CD14-positive monocyte (primary cell): ENCODE measurements around the gene NOTCH1. TPM values are rescaled to one million over a fixed set of nuclear protein-coding genes. Genes with fewer than 3 reads are reported as not detected.

ENCODE experiments used
- DNase-seq, 3 donors: peaks; one replicate each; pipeline ENCODE4 v3.0.0-alpha.2; 2011 to 2022
- H2AFZ ChIP-seq: 2 replicates; pipeline ENCODE4 v1.6.0; 2012; ENCODE audit warnings: mild to moderate bottlenecking, low read depth, low read length, inconsistent platforms; ENCODE audit not compliant: insufficient read depth, poor library complexity, severe bottlenecking
- H3K27ac ChIP-seq, 2 donors: 1 replicate in 1 of 2; 2 replicates in 1 of 2; pipeline ENCODE4 v1.5.1; 2012 to 2013; ENCODE audit warnings: low read length in 2 of 2, control low read depth in 1 of 2, inconsistent platforms in 1 of 2, low read depth in 1 of 2, mild to moderate bottlenecking in 1 of 2
- H3K27me3 ChIP-seq, 2 donors: one replicate each; pipeline versions ENCODE4 v1.6.0 to v1.6.1; 2011 to 2013; ENCODE audit warnings: low read length in 2 of 2; ENCODE audit not compliant: control insufficient read depth in 2 of 2, insufficient read depth in 2 of 2
- H3K36me3 ChIP-seq, 2 donors: replicated peaks in 1 of 2; 1 replicate in 1 of 2; 2 replicates in 1 of 2; pipeline versions ENCODE4 v1.5.1 to v1.6.1; 2012 to 2013; ENCODE audit warnings: low read length in 2 of 2, control low read depth in 1 of 2, inconsistent platforms in 1 of 2, mild to moderate bottlenecking in 1 of 2; ENCODE audit not compliant: insufficient read depth in 2 of 2, control insufficient read depth in 1 of 2
- H3K4me1 ChIP-seq, 2 donors: 1 replicate in 1 of 2; 2 replicates in 1 of 2; pipeline versions ENCODE4 v1.5.1 to v1.6.1; 2012 to 2013; ENCODE audit warnings: low read length in 2 of 2, control low read depth in 1 of 2, inconsistent platforms in 1 of 2, mild to moderate bottlenecking in 1 of 2, moderate library complexity in 1 of 2; ENCODE audit not compliant: insufficient read depth in 2 of 2, control insufficient read depth in 1 of 2
- H3K4me2 ChIP-seq: replicated peaks from 2 replicates; pipeline ENCODE3; 2012; ENCODE audit warnings: low read length, moderate library complexity, mild to moderate bottlenecking; ENCODE audit not compliant: poor library complexity, severe bottlenecking; ENCODE audit errors: extremely low read depth
- H3K4me3 ChIP-seq, 3 experiments: fragments of 200-600 bp in 1 of 3; sonication (generic) in 1 of 3; replicated peaks in 1 of 3; 1 replicate in 2 of 3; 2 replicates in 1 of 3; pipeline ENCODE4 v1.5.1; 2011 to 2013; ENCODE audit warnings: low read length in 3 of 3, mild to moderate bottlenecking in 3 of 3, control low read depth in 2 of 3, low read depth in 2 of 3, inconsistent platforms in 1 of 3, moderate library complexity in 1 of 3
- H3K79me2 ChIP-seq: 2 replicates; pipeline ENCODE4 v1.6.0; 2012; ENCODE audit warnings: mild to moderate bottlenecking, control low read depth, inconsistent platforms, low read length, moderate library complexity; ENCODE audit not compliant: insufficient read depth
- H3K9ac ChIP-seq: 2 replicates; pipeline ENCODE4 v1.6.0; 2017; ENCODE audit warnings: low read length, mild to moderate bottlenecking; ENCODE audit not compliant: insufficient read depth, poor library complexity, severe bottlenecking
- H3K9me3 ChIP-seq, 2 donors: replicated peaks in 1 of 2; 1 replicate in 1 of 2; 2 replicates in 1 of 2; pipeline versions ENCODE4 v1.5.1 to v1.6.1; 2012 to 2013; ENCODE audit warnings: low read length in 2 of 2, control low read depth in 1 of 2; ENCODE audit not compliant: control insufficient read depth in 1 of 2, insufficient read depth in 1 of 2
- H4K20me1 ChIP-seq: 2 replicates; pipeline ENCODE4 v1.6.0; 2012; ENCODE audit warnings: mild to moderate bottlenecking, low read length, control low read depth, moderate library complexity; ENCODE audit not compliant: insufficient read depth
- H3K27ac Mint-ChIP-seq, 7 donors: one replicate each; pipeline ENCODE4 v1.8.0; 2020; ENCODE audit warnings: mild to moderate bottlenecking in 7 of 7, mixed read lengths in 7 of 7, moderate library complexity in 6 of 7, inconsistent platforms in 2 of 7
- H3K27me3 Mint-ChIP-seq, 3 donors: one replicate each; pipeline ENCODE4 v1.8.0; 2021 to 2022; ENCODE audit warnings: low read depth in 3 of 3, mild to moderate bottlenecking in 3 of 3, mixed read lengths in 3 of 3, moderate library complexity in 3 of 3, inconsistent platforms in 1 of 3
- H3K36me3 Mint-ChIP-seq, 2 donors: one replicate each; pipeline ENCODE4 v1.8.0; 2020; ENCODE audit warnings: mixed read lengths in 2 of 2, inconsistent platforms in 1 of 2, mild to moderate bottlenecking in 1 of 2
- H3K4me1 Mint-ChIP-seq: one replicate; pipeline ENCODE4 v1.8.0; 2020; ENCODE audit warnings: mild to moderate bottlenecking, mixed read lengths
- H3K4me3 Mint-ChIP-seq, 2 donors: one replicate each; pipeline ENCODE4 v1.8.0; 2020; ENCODE audit warnings: mild to moderate bottlenecking in 2 of 2, mixed read lengths in 2 of 2, moderate library complexity in 1 of 2
- H3K9me3 Mint-ChIP-seq, 7 donors: one replicate each; pipeline ENCODE4 v1.8.0; 2020 to 2022; ENCODE audit warnings: mixed read lengths in 7 of 7, mild to moderate bottlenecking in 6 of 7, moderate library complexity in 6 of 7, inconsistent platforms in 2 of 7
- WGBS: methylation state at CpG from one replicate; pipeline ENCODE4 v1.1.5; 2013; ENCODE audit warnings: missing lambda C conversion rate; ENCODE audit not compliant: insufficient coverage; 5-methylcytosine and 5-hydroxymethylcytosine counted together
- intact Hi-C, 2 donors: fragments of 100-400 bp; cut with micrococcal nuclease; formaldehyde crosslinking; loops; one replicate each; pipeline versions ENCODE4 v1.15.0 to v1.15.1; 2023
- polyA plus RNA-seq, 3 donors: library from polyadenylated mRNA; depleted of rRNA in 1 of 3; unstranded in 2 of 3; stranded (reverse) in 1 of 3; fragments of 300-500 nt in 2 of 3; fragments of >200 nt in 1 of 3; fragmentation: Illumina TruSeq in 2 of 3; gene quantifications; 1 replicate in 2 of 3; 2 replicates in 1 of 3; pipeline ENCODE4 v1.2.3, GENCODE V29; 2012 to 2021
- TF ChIP-seq, protein P1 (sequence below): fragments of 200-600 bp; IDR thresholded peaks from one replicate; pipeline ENCODE4 v1.8.0; 2022; ENCODE audit warnings: antibody characterized with exemption, mild to moderate bottlenecking

The NOTCH1 gene
- polyA plus RNA-seq, 3 donors: 1.4 to 33.0 (median 2.2) TPM

DNA sequence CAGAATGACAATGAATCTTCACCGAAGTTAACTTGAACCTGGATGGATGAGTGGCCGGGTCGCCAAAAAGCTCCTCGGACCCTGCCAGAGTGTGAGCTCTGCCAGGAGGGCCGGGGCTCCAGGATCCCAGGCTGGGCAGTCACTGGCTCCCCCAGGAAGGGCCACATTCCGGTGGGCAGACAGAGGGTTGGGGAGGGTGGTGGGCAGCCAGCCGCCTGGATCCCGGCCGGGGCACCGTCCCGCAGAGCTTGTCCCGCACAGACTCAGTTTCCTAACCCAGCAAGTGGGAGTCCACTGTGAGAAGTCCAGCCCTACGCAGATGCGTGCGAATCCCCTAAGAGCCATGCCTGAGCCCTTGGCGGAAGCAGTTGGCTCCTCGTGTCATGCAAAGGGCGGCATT is 10.3 kb upstream of the NOTCH1 start:
- Mint-ChIP-seq H3K9me3 (peaks cover 0 to 10% (median 3%) of the 10 kb centered on the region in 7 donors), H3K27ac (peak overlapping the region in 1 of 7 donors; percentile 25), H3K4me1 (peaks cover 77% of the 10 kb centered on the region), H3K27me3 (peaks cover 1 to 2% (median 1%) of the 10 kb centered on the region in 3 donors), H3K4me3 (no peak overlapping the region), H3K36me3 (peaks cover 5 to 9% of the 10 kb centered on the region in 2 donors)
- Histone ChIP-seq H3K79me2 (no peaks in the 10 kb centered on the region), H2AFZ (no peak overlapping the region), H3K9me3 (peaks cover 0 to 5% of the 10 kb centered on the region in 2 donors), H4K20me1 (no peaks in the 10 kb centered on the region), H3K27ac (no peak overlapping the region), H3K4me2 (no peak overlapping the region), H3K36me3 (no peaks in the 10 kb centered on the region), H3K9ac (no peak overlapping the region), H3K27me3 (no peaks in the 10 kb centered on the region), H3K4me1 (peaks cover 74 to 88% of the 10 kb centered on the region in 2 donors), H3K4me3 (no peak overlapping the region)
- intact Hi-C loops: no loop called here
- WGBS: 90% methylated on average over 18 of the region's 18 CpGs
- no peak for DNase-seq
- TF ChIP-seq, protein P1, sequence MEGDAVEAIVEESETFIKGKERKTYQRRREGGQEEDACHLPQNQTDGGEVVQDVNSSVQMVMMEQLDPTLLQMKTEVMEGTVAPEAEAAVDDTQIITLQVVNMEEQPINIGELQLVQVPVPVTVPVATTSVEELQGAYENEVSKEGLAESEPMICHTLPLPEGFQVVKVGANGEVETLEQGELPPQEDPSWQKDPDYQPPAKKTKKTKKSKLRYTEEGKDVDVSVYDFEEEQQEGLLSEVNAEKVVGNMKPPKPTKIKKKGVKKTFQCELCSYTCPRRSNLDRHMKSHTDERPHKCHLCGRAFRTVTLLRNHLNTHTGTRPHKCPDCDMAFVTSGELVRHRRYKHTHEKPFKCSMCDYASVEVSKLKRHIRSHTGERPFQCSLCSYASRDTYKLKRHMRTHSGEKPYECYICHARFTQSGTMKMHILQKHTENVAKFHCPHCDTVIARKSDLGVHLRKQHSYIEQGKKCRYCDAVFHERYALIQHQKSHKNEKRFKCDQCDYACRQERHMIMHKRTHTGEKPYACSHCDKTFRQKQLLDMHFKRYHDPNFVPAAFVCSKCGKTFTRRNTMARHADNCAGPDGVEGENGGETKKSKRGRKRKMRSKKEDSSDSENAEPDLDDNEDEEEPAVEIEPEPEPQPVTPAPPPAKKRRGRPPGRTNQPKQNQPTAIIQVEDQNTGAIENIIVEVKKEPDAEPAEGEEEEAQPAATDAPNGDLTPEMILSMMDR: no peak

GRCh38 chr9:136554870-136555269 is 9.0 kb upstream of the NOTCH1 start:
- no peaks in the 10 kb centered on the region for H3K79me2 ChIP-seq
- no peaks in the 10 kb centered on the region for H4K20me1 ChIP-seq
- no peak overlapping the region for H2AFZ ChIP-seq
- TF ChIP-seq, protein P1: no peak
- intact Hi-C loops: no loop called here
- H3K9ac ChIP-seq: no peak overlapping the region
- peak overlapping the region in 1 of 7 donors; percentile 61 for H3K27ac Mint-ChIP-seq
- peaks cover 74 to 88% of the 10 kb centered on the region in 2 donors for H3K4me1 ChIP-seq
- H3K9me3 ChIP-seq: peaks cover 0 to 5% of the 10 kb centered on the region in 2 donors
- no peaks in the 10 kb centered on the region for H3K36me3 ChIP-seq
- peaks cover 1 to 2% (median 1%) of the 10 kb centered on the region in 3 donors for H3K27me3 Mint-ChIP-seq
- H3K36me3 Mint-ChIP-seq: peaks cover 0 to 2% of the 10 kb centered on the region in 2 donors
- peaks cover 78% of the 10 kb centered on the region for H3K4me1 Mint-ChIP-seq
- H3K4me3 ChIP-seq: no peak overlapping the region
- H3K4me2 ChIP-seq: no peak overlapping the region
- H3K4me3 Mint-ChIP-seq: no peak overlapping the region
- H3K9me3 Mint-ChIP-seq: peaks cover 0 to 8% (median 2%) of the 10 kb centered on the region in 7 donors
- H3K27me3 ChIP-seq: no peaks in the 10 kb centered on the region
- no peak for DNase-seq
- no peak overlapping the region for H3K27ac ChIP-seq
- 60% methylated on average over 18 of the region's 19 CpGs for WGBS
